Endothelial cell (in vitro differentiated cells): Measurements from ENCODE around the gene ZNF648. TPM values are rescaled to one million over a fixed set of nuclear protein-coding genes. Genes with fewer than 3 reads are reported as not detected.

ENCODE experiments used
- DNase-seq: peaks from one replicate; pipeline ENCODE4 v3.0.0; 2021; ENCODE audit warnings: low spot score
- H3K27ac Mint-ChIP-seq: one replicate; pipeline ENCODE4 v1.8.0; 2021; ENCODE audit warnings: mixed read lengths, inconsistent platforms; ENCODE audit not compliant: unreplicated experiment
- H3K27me3 Mint-ChIP-seq: one replicate; pipeline ENCODE4 v1.8.0; 2021; ENCODE audit warnings: mild to moderate bottlenecking, moderate library complexity, mixed read lengths, inconsistent platforms; ENCODE audit not compliant: unreplicated experiment
- H3K36me3 Mint-ChIP-seq: one replicate; pipeline ENCODE4 v1.8.0; 2021; ENCODE audit warnings: mild to moderate bottlenecking, low read depth, mixed read lengths, inconsistent platforms; ENCODE audit not compliant: unreplicated experiment
- H3K4me1 Mint-ChIP-seq: one replicate; pipeline ENCODE4 v1.8.0; 2021; ENCODE audit warnings: mild to moderate bottlenecking, mixed read lengths, inconsistent platforms; ENCODE audit not compliant: unreplicated experiment
- H3K4me3 Mint-ChIP-seq: one replicate; pipeline ENCODE4 v1.8.0; 2021; ENCODE audit warnings: mild to moderate bottlenecking, mixed read lengths, inconsistent platforms; ENCODE audit not compliant: unreplicated experiment
- H3K9me3 Mint-ChIP-seq: one replicate; pipeline ENCODE4 v1.8.0; 2021; ENCODE audit warnings: mixed read lengths, inconsistent platforms; ENCODE audit not compliant: unreplicated experiment
- CTCF ChIP-seq: fragments of 200-600 bp; sonication (generic); IDR thresholded peaks from one replicate; pipeline ENCODE4 v1.5.0; 2021; ENCODE audit warnings: antibody characterized with exemption; ENCODE audit not compliant: unreplicated experiment
- long read RNA-seq: library from polyadenylated mRNA; unstranded; transcript quantifications from one replicate; pipeline ENCODE4 v2.0.0, GENCODE V29; 2020; ENCODE audit not compliant: unreplicated experiment
- total RNA-seq: library from RNA; stranded (reverse); fragmentation: NEBNext Ultra II Directional; extraction: Animal tissue kit (Norgen Biotek cat#: 25700); gene quantifications from one replicate; pipeline ENCODE4 v1.2.1, GENCODE V29; 2021; ENCODE audit not compliant: unreplicated experiment

Gene ZNF648
- total RNA-seq = not detected
- long read RNA-seq = 0 reads

- TF ChIP-seq CTCF = no peak
- H3K4me1 Mint-ChIP-seq = peaks cover 3% of the 10 kb centered on the region
- H3K36me3 Mint-ChIP-seq = no peaks in the 10 kb centered on the region
- H3K27me3 Mint-ChIP-seq = peaks cover 14% of the 10 kb centered on the region
- H3K4me3 Mint-ChIP-seq = no peak within 1 kb of the TSS
- no peak within 1 kb of the TSS for H3K27ac Mint-ChIP-seq
- H3K9me3 Mint-ChIP-seq = peaks cover 4% of the 10 kb centered on the region
- DNase-seq = no peak
These were observed at the start of gene ZNF648 for GRCh38 chr1:182061594-182061993. ZNF648 (minus strand) TSS chr1:182061712; CDS start chr1:182058010, 3,702 bp downstream.

GRCh38 chr1:182110635-182111034, 49.1 kb upstream of the ZNF648 start:
- DNase-seq = no peak
- no peaks in the 10 kb centered on the region for H3K27me3 Mint-ChIP-seq
- no peak overlapping the region for H3K4me3 Mint-ChIP-seq
- H3K36me3 Mint-ChIP-seq = no peaks in the 10 kb centered on the region
- H3K4me1 Mint-ChIP-seq = peaks cover 8% of the 10 kb centered on the region
- no peak for TF ChIP-seq CTCF
- H3K9me3 Mint-ChIP-seq = no peaks in the 10 kb centered on the region
- no peak overlapping the region for H3K27ac Mint-ChIP-seq

GRCh38 chr1:182109771-182110170, 48.3 kb upstream of the ZNF648 start:
- no peak for TF ChIP-seq CTCF
- no peaks in the 10 kb centered on the region for H3K27me3 Mint-ChIP-seq
- H3K4me3 Mint-ChIP-seq = no peak overlapping the region
- H3K9me3 Mint-ChIP-seq = no peaks in the 10 kb centered on the region
- H3K4me1 Mint-ChIP-seq = peaks cover 8% of the 10 kb centered on the region
- DNase-seq = no peak
- no peak overlapping the region for H3K27ac Mint-ChIP-seq
- H3K36me3 Mint-ChIP-seq = no peaks in the 10 kb centered on the region

- H3K4me1 Mint-ChIP-seq = no peaks in the 10 kb centered on the region
- no peak overlapping the region for H3K4me3 Mint-ChIP-seq
- H3K36me3 Mint-ChIP-seq = no peaks in the 10 kb centered on the region
- H3K9me3 Mint-ChIP-seq = no peaks in the 10 kb centered on the region
- H3K27me3 Mint-ChIP-seq = no peaks in the 10 kb centered on the region
- no peak for TF ChIP-seq CTCF
- H3K27ac Mint-ChIP-seq = no peak overlapping the region
- no peak for DNase-seq
These were observed 45.7 kb upstream of the ZNF648 start for GRCh38 chr1:182107209-182107608.

GRCh38 chr1:182102043-182102416, 40.5 kb upstream of the ZNF648 start:
- no peaks in the 10 kb centered on the region for H3K9me3 Mint-ChIP-seq
- no peaks in the 10 kb centered on the region for H3K4me1 Mint-ChIP-seq
- H3K4me3 Mint-ChIP-seq = no peak overlapping the region
- TF ChIP-seq CTCF = no peak
- H3K27ac Mint-ChIP-seq = no peak overlapping the region
- no peaks in the 10 kb centered on the region for H3K36me3 Mint-ChIP-seq
- H3K27me3 Mint-ChIP-seq = no peaks in the 10 kb centered on the region
- DNase-seq = no peak
